HepG2 (cell line): ENCODE measurements around the gene TRABD.

Experiments used
- EP300 ChIP-seq, 3 experiments: sonication (generic) in 1 of 3; formaldehyde crosslinking in 1 of 3; IDR thresholded peaks; 2 replicates each; pipeline versions ENCODE4 v1.5.1 to v1.6.1; 2011 to 2020; ENCODE audit warnings: low read depth in 2 of 3, low read length in 2 of 3, borderline replicate concordance in 1 of 3, improper control_type of control experiment in 1 of 3, mild to moderate bottlenecking in 1 of 3, missing genetic modification reagents in 1 of 3, moderate library complexity in 1 of 3
- GTF2F1 ChIP-seq: fragments of 150-350 bp; IDR thresholded peaks from 2 replicates; pipeline ENCODE4 v1.6.1; 2014; ENCODE audit warnings: low read length
- HCFC1 ChIP-seq: fragments of 150-350 bp; IDR thresholded peaks from 2 replicates; pipeline ENCODE4 v1.6.1; 2014; ENCODE audit warnings: low read depth, low read length
- JUNB ChIP-seq: sonication (generic); formaldehyde crosslinking; IDR thresholded peaks from 2 replicates; pipeline ENCODE4 v1.8.0; 2022; ENCODE audit warnings: missing genetic modification reagents, mild to moderate bottlenecking, borderline replicate concordance
- RBAK ChIP-seq: sonication (generic); formaldehyde crosslinking; IDR thresholded peaks from 2 replicates; pipeline ENCODE4 v1.5.1; 2020; ENCODE audit warnings: mild to moderate bottlenecking, missing genetic modification reagents
- SRF ChIP-seq: IDR thresholded peaks from 2 replicates; pipeline ENCODE4 v1.6.1; 2011; ENCODE audit warnings: mild to moderate bottlenecking, low read depth, low read length, moderate library complexity
- USF2 ChIP-seq, 2 experiments: sonication (generic) in 1 of 2; formaldehyde crosslinking in 1 of 2; IDR thresholded peaks; 2 replicates each; pipeline versions ENCODE4 v1.5.1 to v1.6.1; 2011 to 2020; ENCODE audit warnings: borderline replicate concordance in 1 of 2, low read depth in 1 of 2, low read length in 1 of 2, mild to moderate bottlenecking in 1 of 2, missing genetic modification reagents in 1 of 2, moderate library complexity in 1 of 2
- ZNF280D ChIP-seq: sonication (generic); formaldehyde crosslinking; IDR thresholded peaks from 2 replicates; pipeline ENCODE4 v1.5.1; 2020; ENCODE audit warnings: mild to moderate bottlenecking, missing genetic modification reagents
- ZNF430 ChIP-seq: sonication (generic); formaldehyde crosslinking; IDR thresholded peaks from 2 replicates; pipeline ENCODE4 v1.9.0; 2021; ENCODE audit warnings: mild to moderate bottlenecking, missing genetic modification reagents
- ZNF780A ChIP-seq: sonication (generic); formaldehyde crosslinking; IDR thresholded peaks from 2 replicates; pipeline ENCODE4 v1.8.0; 2022; ENCODE audit warnings: mild to moderate bottlenecking, missing genetic modification reagents, moderate library complexity
- ZSCAN30 ChIP-seq: sonication (generic); formaldehyde crosslinking; IDR thresholded peaks from 2 replicates; pipeline ENCODE4 v1.5.0; 2020; ENCODE audit warnings: mild to moderate bottlenecking, missing genetic modification reagents

GRCh38 chr22:50206599-50206998 is 20.9 kb downstream of the TRABD start:
- TF ChIP-seq JUNB (CRISPR knock-in tag) (no peak), ZNF780A (CRISPR knock-in tag) (no peak), GTF2F1 (no peak), HCFC1 (no peak), SRF (no peak), ZNF280D (no peak), ZNF430 (CRISPR knock-in tag) (no peak), ZSCAN30 (CRISPR knock-in tag) (no peak), RBAK (CRISPR knock-in tag) (no peak), EP300 (IDR thresholded peaks at IDR 0.05; ENCODE audit: low read depth in 2 of 2, low read length in 2 of 2) (no peak), EP300 (CRISPR knock-in tag; IDR thresholded peaks at IDR 0.05; ENCODE audit: borderline replicate concordance) (no peak), USF2 (IDR thresholded peaks at IDR 0.05; ENCODE audit: low read depth, low read length) (no peak), USF2 (CRISPR knock-in tag; IDR thresholded peaks at IDR 0.05; ENCODE audit: borderline replicate concordance) (no peak)
